Skin of body (tissue), 2 donors: ENCODE data around the gene EPHB2. TPM values are rescaled to one million over a fixed set of nuclear protein-coding genes. Genes with fewer than 3 reads are reported as not detected.
A peak's percentile ranks its signal among the peaks of the same experiment; 100 is the strongest.

ENCODE experiments used
- DNase-seq: peaks from one replicate; lab custom pipeline; 2025; lab: John Stamatoyannopoulos, UW
- total RNA-seq: library from RNA; depleted of rRNA; stranded (reverse); fragments of >200 nt; gene quantifications from one replicate; pipeline ENCODE4 v1.2.3, GENCODE V29; 2014

EPHB2 gene
- total RNA-seq, 1 donor from 2014 or later = 13.6 TPM

DNA sequence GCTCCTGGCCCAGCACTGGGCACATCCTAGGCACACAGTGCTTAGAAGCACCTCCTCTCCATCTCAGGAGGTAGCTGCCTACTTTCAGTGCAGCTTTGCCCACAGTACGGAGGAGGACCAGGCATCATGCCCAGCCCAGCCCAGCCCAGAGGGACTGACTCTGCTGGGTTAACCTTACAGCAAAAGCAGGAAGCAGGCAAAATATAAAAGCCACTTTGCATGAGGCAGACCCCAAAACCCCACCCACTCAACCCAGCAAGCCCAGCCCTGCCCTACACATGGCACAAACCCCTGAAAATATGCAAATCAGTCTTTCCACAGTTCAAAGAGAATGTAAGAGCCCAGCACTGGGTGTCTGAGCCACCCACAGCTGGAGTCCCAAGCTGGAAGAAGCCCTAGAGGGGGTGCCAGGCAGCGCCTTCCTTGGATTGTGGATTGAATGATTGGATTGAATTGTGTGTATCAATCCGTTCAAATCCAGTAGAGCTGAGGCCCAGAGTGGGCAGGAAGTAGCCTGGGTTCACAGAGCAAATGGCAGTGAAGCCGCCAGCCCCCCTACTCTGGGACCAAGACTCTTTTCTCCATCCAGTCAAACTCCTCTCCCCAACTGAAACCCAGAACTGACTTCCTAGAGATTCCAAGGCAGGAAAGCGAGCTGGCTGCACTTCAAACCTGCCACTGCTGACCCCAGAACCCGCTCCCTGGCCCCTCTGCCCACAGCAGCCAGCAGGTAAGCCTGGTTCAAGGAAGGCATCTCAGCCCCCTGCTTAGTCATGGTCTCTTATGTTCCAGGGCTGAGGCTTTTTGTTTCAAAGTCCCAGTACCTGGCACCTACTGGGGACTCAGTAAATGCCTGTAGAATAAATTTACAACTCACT is 144.3 kb downstream of the EPHB2 start:
- DNase-seq = no peak

DNA sequence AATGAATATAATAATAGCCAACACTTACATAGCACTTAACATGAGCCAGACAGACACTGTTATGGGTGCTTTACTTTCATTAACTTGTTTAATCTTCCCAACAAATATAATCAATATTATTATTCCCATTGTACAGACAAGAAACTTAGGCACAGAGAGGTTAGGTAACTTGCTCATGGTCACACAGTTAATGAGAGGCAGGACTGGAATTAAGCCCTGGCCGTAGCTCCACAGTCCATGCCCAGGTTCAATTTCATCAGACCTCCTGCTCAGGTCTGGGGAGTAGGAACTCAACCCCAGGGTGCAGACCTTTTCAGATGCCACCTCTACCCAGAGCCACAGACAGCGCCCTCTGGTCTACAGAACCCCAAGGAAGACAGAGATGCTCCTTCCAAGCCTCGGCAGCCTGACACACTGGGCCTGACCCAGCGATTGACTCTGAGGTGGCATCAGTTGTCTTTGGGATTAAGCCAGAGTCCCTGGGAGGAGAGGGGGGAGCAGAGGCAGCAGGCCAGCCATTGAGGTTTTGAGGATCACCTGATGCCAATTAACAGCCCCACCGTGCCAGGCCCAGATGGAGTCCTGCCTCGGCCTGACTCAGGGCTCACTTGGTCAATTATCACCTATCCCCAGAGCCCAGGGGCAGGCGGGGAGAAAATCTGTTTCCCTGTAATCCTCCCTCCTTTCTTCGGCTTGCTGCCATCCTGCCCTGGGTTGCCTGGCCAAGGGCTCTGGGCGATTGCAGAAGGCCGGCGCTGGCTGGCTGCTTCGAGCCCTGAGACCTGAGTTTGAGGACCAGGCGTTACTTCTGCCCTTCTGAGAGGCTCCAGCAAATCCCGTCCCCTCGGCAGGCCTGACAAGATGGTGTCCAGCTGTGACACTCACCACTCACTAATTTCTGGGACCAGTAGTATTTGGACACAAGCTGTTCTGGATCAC is 145.3 kb downstream of the EPHB2 start:
- no peak for DNase-seq

DNA sequence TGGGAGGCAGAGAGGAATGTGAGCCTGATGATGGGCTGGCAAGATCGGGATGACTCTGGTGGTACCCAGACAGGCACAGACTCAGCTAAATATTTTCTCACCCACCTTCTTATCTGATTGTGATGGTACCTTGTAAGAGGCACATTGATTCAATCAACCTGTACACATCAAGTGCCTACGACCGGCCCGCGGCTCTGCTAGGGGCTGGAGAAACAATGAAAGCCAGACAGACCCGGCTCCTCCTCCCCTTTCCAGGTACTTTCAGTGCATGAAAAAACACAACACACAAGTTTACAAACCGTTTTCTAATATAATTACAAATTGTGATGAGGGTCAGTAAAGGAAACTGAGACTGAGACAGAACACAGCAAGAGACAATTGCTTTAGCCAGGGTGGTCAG is 147.0 kb downstream of the EPHB2 start:
- no peak for DNase-seq

- DNase-seq = no peak
These were observed 149.8 kb downstream of the EPHB2 start for GRCh38 chr1:22860414-22860800.

- no peak for DNase-seq
These were observed 150.3 kb downstream of the EPHB2 start for GRCh38 chr1:22860883-22861385.

DNA sequence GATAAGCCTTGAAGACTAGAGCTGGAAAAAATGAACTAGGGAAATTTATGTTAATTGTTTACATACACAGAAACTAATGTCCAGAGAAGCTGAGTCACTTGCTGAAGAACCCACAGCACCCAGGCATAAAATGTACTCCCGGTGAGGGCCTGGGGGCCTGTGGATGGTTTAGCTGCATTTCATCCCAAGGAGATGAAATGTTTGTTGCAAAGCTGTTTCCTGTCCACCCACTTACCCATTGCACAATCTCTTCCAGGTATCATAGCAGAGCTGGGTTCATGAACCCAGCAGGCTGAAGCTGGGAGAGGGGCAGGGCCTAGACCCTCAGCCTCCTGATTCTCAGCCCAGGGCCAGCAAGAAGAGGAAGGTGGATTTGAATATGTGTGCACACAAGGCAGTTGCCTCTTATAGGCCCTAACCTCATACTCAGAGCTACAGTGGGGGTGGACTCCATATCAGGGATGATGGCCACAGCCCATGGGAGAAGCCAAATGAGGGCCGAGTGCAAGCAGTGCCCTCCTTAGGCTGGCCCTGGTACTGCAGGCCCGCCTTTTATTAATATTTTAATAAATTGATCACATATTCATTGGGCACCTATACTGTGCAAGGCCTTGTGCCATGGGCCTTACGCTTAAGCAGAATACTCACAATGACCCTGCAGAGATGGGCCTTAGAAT is 151.3 kb downstream of the EPHB2 start:
- DNase-seq = peak; percentile 12

DNA sequence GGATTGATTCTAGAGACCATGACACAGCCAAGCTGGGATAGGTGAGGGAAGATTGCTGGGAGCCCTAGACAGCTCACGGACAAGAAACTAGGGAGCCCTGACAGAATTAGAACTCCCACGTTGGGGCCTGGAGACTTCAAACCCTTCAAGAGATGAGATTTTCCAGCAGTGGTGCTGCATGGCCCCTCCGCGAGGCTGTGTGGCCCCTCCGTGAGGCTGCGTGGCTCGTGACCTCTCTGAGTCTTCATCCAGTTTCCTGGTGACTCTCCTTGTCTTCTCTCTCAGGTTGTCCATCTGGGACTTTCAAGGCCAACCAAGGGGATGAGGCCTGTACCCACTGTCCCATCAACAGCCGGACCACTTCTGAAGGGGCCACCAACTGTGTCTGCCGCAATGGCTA is 152.1 kb downstream of the EPHB2 start:
- DNase-seq = no peak

GRCh38 chr1:22863766-22864165 is 153.1 kb downstream of the EPHB2 start:
- DNase-seq = no peak

DNA sequence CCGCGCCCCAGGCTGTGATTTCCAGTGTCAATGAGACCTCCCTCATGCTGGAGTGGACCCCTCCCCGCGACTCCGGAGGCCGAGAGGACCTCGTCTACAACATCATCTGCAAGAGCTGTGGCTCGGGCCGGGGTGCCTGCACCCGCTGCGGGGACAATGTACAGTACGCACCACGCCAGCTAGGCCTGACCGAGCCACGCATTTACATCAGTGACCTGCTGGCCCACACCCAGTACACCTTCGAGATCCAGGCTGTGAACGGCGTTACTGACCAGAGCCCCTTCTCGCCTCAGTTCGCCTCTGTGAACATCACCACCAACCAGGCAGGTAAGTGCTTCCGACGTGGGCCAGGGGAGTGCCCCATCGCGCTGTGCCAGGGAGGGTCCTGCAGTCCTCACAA is 154.2 kb downstream of the EPHB2 start:
- no peak for DNase-seq

DNA sequence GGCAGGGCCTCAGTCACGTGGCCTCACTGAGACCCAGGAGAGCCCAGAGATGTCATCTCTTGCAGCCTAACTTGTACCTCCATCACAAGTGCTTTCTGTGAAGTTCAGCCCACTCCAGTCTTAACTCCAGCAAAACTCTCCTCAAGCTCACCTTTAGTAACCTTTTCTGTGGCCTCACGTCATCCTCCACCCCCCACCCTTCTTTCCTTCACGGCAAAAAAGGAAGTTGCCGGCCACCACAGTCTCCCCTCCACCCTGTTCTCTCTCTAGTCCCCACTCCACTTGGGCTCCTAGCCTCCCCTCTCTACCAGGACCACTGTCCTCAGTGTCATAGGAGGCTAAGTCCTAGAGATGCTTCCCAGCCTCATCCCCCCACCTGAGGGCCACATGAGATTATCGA is 155.1 kb downstream of the EPHB2 start:
- DNase-seq = no peak

GRCh38 chr1:22866868-22867267 is 156.2 kb downstream of the EPHB2 start:
- DNase-seq = no peak

GRCh38 chr1:22868331-22868730 is 157.7 kb downstream of the EPHB2 start:
- no peak for DNase-seq

- no peak for DNase-seq
These were observed 158.7 kb downstream of the EPHB2 start for GRCh38 chr1:22869325-22869724.

DNA sequence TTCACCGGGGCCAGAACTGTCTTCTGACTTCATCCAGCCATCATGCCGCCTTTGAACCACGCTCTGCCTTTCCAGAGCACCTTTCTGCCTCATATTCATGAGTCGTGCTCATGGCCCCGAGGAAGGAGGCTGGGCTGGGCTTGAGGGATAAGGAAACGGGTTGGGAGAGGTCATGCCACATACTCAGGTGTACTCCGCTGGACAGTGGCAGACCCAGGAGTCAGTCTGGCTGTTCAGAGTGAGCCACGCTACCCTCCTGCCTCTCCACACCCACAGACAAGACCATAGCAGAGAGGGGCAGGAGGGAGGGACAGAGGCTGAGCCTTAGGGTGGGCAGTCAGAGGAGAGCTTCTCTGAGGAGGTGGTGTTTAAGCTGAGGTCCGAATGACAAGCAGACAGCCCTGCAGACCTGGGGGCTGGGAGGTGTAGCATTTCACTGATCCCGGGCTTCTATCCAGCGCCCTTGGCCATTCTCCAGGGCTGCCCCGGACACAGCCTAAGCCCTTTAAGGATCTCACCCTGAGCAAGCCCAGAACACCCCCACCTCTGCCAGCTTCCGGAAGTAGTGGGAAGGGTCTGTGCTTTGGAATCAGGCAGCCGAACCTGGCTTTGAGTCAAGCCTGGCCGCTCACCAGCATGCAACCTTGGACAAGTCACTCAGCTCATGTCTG is 159.7 kb downstream of the EPHB2 start:
- DNase-seq = no peak

DNA sequence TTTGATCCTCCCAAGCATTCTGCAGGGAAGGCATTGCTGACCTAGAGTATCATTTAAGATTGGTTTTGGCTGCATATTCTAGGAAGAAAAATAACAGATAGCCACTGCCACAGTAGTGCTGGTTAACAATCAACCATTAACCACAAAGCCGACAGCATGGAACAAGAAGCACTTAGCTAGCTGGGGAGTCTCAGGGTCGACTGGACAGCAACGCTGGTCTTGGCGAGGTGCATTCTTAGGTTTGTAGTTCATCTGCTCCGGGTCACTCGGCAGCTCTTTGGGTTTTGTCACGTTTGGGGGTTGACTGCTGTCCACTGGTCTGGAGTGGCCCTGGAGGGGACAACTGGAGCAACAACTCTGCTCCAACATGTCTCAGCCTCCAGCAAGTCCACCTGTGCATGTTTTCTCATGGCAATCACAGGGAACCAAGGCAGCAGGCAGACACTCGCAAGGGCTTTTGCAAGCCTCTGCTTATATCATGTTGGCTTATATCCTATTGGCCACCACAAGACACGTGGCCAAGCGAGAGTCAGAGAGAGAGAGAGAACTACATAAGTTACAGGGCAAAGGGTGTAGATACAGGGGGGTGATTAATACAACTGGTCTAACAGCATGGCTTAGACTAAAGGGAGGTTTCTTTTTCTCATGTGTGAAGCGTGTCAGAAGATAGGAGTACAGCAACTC is 162.5 kb downstream of the EPHB2 start:
- no peak for DNase-seq

GRCh38 chr1:22874785-22875184 is 164.1 kb downstream of the EPHB2 start:
- no peak for DNase-seq

GRCh38 chr1:22875241-22875640 is 164.6 kb downstream of the EPHB2 start:
- no peak for DNase-seq

DNA sequence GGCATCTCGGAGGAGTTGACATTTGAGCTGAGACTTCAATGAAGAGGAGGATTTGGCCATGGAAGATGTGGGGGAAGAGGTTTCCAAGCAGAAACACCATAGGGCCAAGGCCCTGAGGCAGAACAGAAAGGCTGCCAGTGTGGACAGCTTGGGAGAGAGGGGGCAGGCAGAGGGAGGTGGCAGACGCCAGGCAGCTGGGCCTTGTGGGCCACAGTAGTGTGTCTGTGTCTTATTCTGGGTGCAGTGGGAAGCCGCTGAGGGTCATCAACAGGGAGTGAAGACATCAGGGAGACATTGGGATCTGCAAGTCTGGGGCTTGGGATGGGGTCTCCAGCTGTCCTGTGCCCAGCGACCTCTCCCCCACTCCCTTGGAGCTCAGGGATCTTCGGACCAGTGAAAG is 165.2 kb downstream of the EPHB2 start:
- no peak for DNase-seq

GRCh38 chr1:22876359-22877111 is 165.9 kb downstream of the EPHB2 start:
- DNase-seq = no peak
